ENCODE measurements around the gene CFDP1.

CFDP1 gene

GRCh38 chr16:75293772-75294171 lies 139.5 kb downstream of the CFDP1 start:
- no peak for TF ChIP-seq POLR2A (IDR thresholded peaks at IDR 0.05; ENCODE audit: extremely low read depth, insufficient read length)
- TF ChIP-seq MYC (IDR thresholded peaks at IDR 0.05; ENCODE audit: low read depth, low read length): no peak
- TF ChIP-seq MAX (IDR thresholded peaks at IDR 0.05; ENCODE audit: low read depth, low read length): no peak
- TF ChIP-seq CTCF (IDR thresholded peaks at IDR 0.05; ENCODE audit: low read depth, low read length): no peak
- no peak overlapping the region for H3K4me3 ChIP-seq (ENCODE audit: low read depth, low read length)

GRCh38 chr16:75293173-75293572 lies 140.1 kb downstream of the CFDP1 start:
- no peak overlapping the region for H3K4me3 ChIP-seq (ENCODE audit: low read depth, low read length)
- no peak for DNase-seq (ENCODE audit: low read depth)
- no peak for TF ChIP-seq MYC (IDR thresholded peaks at IDR 0.05; ENCODE audit: low read depth, low read length)
- no peak for TF ChIP-seq CTCF (IDR thresholded peaks at IDR 0.05; ENCODE audit: low read depth, low read length)
- no peak for TF ChIP-seq POLR2A (IDR thresholded peaks at IDR 0.05; ENCODE audit: extremely low read depth, insufficient read length)
- no peak for TF ChIP-seq MAX (IDR thresholded peaks at IDR 0.05; ENCODE audit: low read depth, low read length)

More at GRCh38 chr16:75293772-75294171, 139.5 kb downstream of the CFDP1 start:
- no peak for DNase-seq (ENCODE audit: low read depth)

- DNase-seq (ENCODE audit: low read depth): no peak
- H3K4me3 ChIP-seq (ENCODE audit: low read depth, low read length): no peak overlapping the region
- no peak for TF ChIP-seq POLR2A (IDR thresholded peaks at IDR 0.05; ENCODE audit: extremely low read depth, insufficient read length)
- TF ChIP-seq MYC (IDR thresholded peaks at IDR 0.05; ENCODE audit: low read depth, low read length): no peak
- no peak for TF ChIP-seq CTCF (IDR thresholded peaks at IDR 0.05; ENCODE audit: low read depth, low read length)
- no peak for TF ChIP-seq MAX (IDR thresholded peaks at IDR 0.05; ENCODE audit: low read depth, low read length)
These were observed 140.6 kb downstream of the CFDP1 start for GRCh38 chr16:75292691-75293090.

GRCh38 chr16:75289189-75289588 lies 144.1 kb downstream of the CFDP1 start:
- DNase-seq (ENCODE audit: low read depth): peak; percentile 40
- H3K4me3 ChIP-seq (ENCODE audit: low read depth, low read length): no peak overlapping the region
- TF ChIP-seq MAX (IDR thresholded peaks at IDR 0.05; ENCODE audit: low read depth, low read length) (no peak), MYC (IDR thresholded peaks at IDR 0.05; ENCODE audit: low read depth, low read length) (no peak), CTCF (IDR thresholded peaks at IDR 0.05; ENCODE audit: low read depth, low read length) (no peak), POLR2A (IDR thresholded peaks at IDR 0.05; ENCODE audit: extremely low read depth, insufficient read length) (no peak)

GRCh38 chr16:75288596-75289120 lies 144.6 kb downstream of the CFDP1 start:
- no peak overlapping the region for H3K4me3 ChIP-seq (ENCODE audit: low read depth, low read length)
- peak; percentile 95 for DNase-seq (ENCODE audit: low read depth)
- peak; percentile 94 for TF ChIP-seq MYC (IDR thresholded peaks at IDR 0.05; ENCODE audit: low read depth, low read length)
- TF ChIP-seq POLR2A (IDR thresholded peaks at IDR 0.05; ENCODE audit: extremely low read depth, insufficient read length): no peak
- TF ChIP-seq MAX (IDR thresholded peaks at IDR 0.05; ENCODE audit: low read depth, low read length): peak; percentile 86

GRCh38 chr16:75288181-75288580 lies 145.1 kb downstream of the CFDP1 start:
- no peak for DNase-seq (ENCODE audit: low read depth)
- no peak overlapping the region for H3K4me3 ChIP-seq (ENCODE audit: low read depth, low read length)
- TF ChIP-seq MYC (IDR thresholded peaks at IDR 0.05; ENCODE audit: low read depth, low read length) (no peak), MAX (IDR thresholded peaks at IDR 0.05; ENCODE audit: low read depth, low read length) (no peak), POLR2A (IDR thresholded peaks at IDR 0.05; ENCODE audit: extremely low read depth, insufficient read length) (no peak), CTCF (IDR thresholded peaks at IDR 0.05; ENCODE audit: low read depth, low read length) (no peak)
